Measurements from ENCODE around the gene SF3A1. TPM values are rescaled to one million over a fixed set of nuclear protein-coding genes. Genes with fewer than 3 reads are reported as not detected.

Gene SF3A1
- total RNA-seq, 1 experiment from 2014 or later: 230 TPM

GRCh38 chr22:30398685-30399680 is 42.3 kb upstream of the SF3A1 start:
- TF ChIP-seq RAD21 (IDR thresholded peaks at IDR 0.05; ENCODE audit: low read depth) (no peak), FOSL1 (IDR thresholded peaks at IDR 0.05; ENCODE audit: low read depth) (no peak), EGR1 (IDR thresholded peaks at IDR 0.05; ENCODE audit: low read depth) (no peak), ZFX (IDR thresholded peaks at IDR 0.05) (no peak), JUND (IDR thresholded peaks at IDR 0.05) (no peak), ATF3 (IDR thresholded peaks at IDR 0.05) (no peak), CTCF (IDR thresholded peaks at IDR 0.05 in 2 of 3, conservative IDR thresholded peaks at IDR 0.05 in 1 of 3; ENCODE audit: borderline replicate concordance in 1 of 3, insufficient read depth in 1 of 3, low read depth in 2 of 3, low read length in 2 of 3) (no peak), POLR2AphosphoS5 (IDR thresholded peaks at IDR 0.05; ENCODE audit: low read depth, low read length) (no peak), YY1 (IDR thresholded peaks at IDR 0.05; ENCODE audit: extremely low read depth, insufficient replicate concordance, low read depth, low read length) (no peak), EZH2phosphoT487 (IDR thresholded peaks at IDR 0.05; ENCODE audit: borderline replicate concordance) (no peak)
- H3K27ac ChIP-seq (ENCODE audit: low read depth, low read length): no peak overlapping the region
- peaks cover 0 to 19% of the 10 kb centered on the region in 2 experiments; a peak in 2 of 4 replicates for H3K36me3 ChIP-seq (ENCODE audit: control insufficient read depth in 1 of 2, insufficient read depth in 2 of 2, low read length in 2 of 2)
- intact Hi-C loops (cut with micrococcal nuclease): no loop called here
- no peaks in the 10 kb centered on the region for H4K20me1 ChIP-seq (ENCODE audit: insufficient read depth)
- CTCF ChIA-PET: interaction anchor here (2.2 kb wide), 1 partner anchor 12 kb away, joined by 6 read pairs; the partner anchor contains the start of gene RNF215
- POLR2A ChIA-PET: no interaction called here
- peaks cover 44% of the 10 kb centered on the region for H3K79me2 ChIP-seq (ENCODE audit: insufficient read depth, low read length)
- H3K9me2 ChIP-seq (ENCODE audit: insufficient read depth): no peaks in the 10 kb centered on the region
- no peaks in the 10 kb centered on the region for H3K27me3 ChIP-seq (ENCODE audit: insufficient read depth, low read length)
- no peak overlapping the region for H2AFZ ChIP-seq (ENCODE audit: low read depth, low read length, poor library complexity, severe bottlenecking)
- peak overlapping the region; percentile 98 for H3K4me2 ChIP-seq (ENCODE audit: low read length)
- DNase-seq (ENCODE audit: low read depth, low spot score) (no peak), ATAC-seq (no peak)
- H3K4me3 ChIP-seq (replicated peaks in 1 of 2; ENCODE audit: low read depth in 1 of 2, low read length in 2 of 2): peak overlapping the region; percentile 80 to 94; a peak in 2 of 4 replicates
- no TSS peak for BruUV-seq (replicated peaks)
- peaks cover 19 to 45% of the 10 kb centered on the region in 2 experiments; a peak in 3 of 4 replicates for H3K4me1 ChIP-seq (ENCODE audit: control insufficient read depth in 1 of 2, insufficient read depth in 2 of 2, low read length in 2 of 2)
- H3K9ac ChIP-seq (ENCODE audit: low read length): peak overlapping the region; percentile 91; the same call in 1 of the 2 replicates
- H3K9me3 ChIP-seq (ENCODE audit: control insufficient read depth in 1 of 2, insufficient read depth in 1 of 2, low read depth in 1 of 2, low read length in 2 of 2): no peaks in the 10 kb centered on the region
- RAD21 ChIA-PET (ENCODE audit: low non-redundant PET in 1 of 2, low total read pairs in 2 of 2, uncharacterized antibody in 2 of 2, unreplicated experiment in 2 of 2): no interaction called here
